IPS-NIHi11 (cell line): ENCODE measurements around the gene NFKB1.
A peak's percentile ranks its signal among the peaks of the same experiment; 100 is the strongest.

ENCODE experiments used
- DNase-seq: peaks from one replicate; pipeline ENCODE4 v3.0.0; 2012; ENCODE audit warnings: mixed read lengths, low spot score

The NFKB1 gene

DNA sequence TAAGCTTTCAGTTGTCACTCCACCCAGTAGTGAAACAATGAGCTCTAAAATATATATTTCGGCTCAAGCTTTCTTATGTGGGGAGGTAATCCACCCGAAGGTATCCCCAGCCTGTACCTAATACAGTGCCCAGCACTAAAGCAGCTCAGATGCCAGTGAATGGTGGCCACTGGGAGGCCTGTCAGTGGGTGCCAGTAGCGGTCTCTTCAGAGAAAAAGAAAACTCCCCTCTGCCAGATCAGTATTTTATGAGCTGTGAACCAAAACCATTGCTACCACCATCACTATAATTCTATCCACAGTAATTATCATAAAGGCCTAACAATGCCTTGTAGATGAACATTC is 835 bp upstream of the NFKB1 start:
- DNase-seq: no peak

DNA sequence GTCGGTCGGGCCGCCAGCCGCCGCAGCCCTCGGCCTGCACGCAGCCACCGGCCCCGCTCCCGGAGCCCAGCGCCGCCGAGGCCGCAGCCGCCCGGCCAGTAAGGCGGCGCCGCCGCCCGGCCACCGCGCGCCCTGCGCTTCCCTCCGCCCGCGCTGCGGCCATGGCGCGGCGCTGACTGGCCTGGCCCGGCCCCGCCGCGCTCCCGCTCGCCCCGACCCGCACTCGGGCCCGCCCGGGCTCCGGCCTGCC is 213 bp downstream of the NFKB1 start:
- DNase-seq: peak; percentile 69

DNA sequence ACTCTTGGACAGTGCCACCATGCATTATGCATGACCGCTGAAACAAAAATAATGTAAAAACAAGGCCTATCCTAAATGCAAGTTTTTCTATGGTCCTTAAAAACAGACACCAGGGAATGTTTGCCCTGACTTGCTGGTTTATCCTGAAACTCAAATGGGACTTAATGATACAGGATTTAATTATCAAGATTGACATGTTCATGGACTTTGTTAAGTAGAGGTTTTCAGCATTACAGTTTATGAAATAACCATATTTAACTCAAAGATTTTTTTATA is 1.3 kb downstream of the NFKB1 start:
- DNase-seq: no peak

DNA sequence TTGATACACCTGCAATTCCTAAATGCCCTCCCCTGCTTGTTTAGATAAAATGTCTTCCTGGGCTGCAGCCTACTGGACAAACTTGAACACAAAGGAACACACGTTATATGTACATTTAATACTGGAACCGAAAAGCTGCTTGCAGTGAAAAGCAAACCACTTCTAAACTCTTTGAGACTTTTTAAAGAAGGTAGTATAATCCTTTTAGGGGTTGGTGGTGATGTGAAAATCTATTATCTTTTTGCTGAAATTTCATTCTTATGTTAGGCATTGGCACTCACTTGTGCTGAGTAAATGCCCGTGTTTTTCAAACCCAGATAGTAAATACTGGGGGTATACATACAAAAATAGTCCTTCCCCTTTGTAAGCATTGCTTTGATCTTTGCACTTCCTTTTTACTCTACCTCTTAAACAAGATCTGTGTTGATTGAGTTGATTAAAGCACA is 2.2 kb downstream of the NFKB1 start:
- no peak for DNase-seq

DNA sequence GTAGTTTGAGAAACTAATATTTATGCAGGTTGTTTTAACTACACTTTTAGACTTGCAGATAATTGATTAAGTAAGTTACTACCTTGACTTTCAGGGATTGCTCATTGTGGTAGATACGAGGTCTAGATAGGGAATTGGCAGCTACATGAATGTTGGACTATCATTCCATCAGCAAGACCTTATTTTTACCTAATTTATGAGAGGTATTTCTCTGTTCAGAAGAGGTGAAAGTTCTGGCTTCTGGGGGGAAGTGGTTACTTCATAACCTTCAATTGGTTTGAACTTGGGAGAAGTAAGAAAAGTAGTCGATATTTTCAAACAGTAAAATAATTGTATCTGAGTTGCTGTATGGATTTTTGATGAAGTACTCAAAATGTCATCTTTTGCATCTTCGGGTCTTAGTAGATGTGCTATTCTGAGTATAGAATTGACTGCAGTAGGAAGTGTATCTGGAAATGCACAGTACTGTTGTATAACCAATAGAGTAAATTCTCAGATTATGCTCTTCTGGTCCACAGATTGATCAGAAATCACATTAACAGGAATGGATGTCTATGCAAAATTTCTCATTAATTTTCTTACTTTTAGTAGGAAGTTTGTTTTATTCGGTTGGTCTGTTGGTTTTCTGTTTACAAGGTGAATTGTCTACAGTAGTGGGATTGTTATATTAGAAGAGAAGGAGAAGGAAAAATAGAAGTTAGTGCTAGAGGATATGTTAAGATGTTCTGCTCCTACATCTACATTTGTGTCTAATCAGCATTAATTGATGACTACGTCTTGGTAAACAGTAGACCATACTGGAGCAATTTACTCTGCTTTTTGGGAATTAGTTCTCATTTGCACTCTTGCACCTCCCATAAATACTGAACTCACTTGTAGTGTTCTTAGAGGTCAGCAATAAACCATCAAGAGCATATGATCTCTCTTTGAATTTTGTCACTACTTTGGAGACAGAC is 3.0 kb downstream of the NFKB1 start:
- no peak for DNase-seq

DNA sequence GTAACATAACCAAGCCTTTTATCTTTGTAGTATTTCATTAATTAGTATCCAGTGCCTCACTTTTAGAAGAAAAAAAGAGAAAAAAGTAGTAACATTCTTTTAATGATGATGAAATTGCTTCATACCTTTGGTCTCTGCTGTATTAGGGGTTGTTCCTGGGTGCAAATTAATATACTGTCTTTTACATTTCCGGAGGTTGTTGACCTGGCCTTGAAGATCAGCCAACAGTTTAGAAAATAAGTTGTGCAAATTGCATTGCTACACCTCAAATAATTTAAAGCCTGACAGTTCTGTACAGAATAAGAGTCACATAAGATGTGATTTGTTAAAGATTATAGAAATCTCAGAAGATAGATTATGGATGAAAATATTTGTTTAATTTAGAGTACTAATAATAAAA is 3.8 kb downstream of the NFKB1 start:
- DNase-seq: no peak

DNA sequence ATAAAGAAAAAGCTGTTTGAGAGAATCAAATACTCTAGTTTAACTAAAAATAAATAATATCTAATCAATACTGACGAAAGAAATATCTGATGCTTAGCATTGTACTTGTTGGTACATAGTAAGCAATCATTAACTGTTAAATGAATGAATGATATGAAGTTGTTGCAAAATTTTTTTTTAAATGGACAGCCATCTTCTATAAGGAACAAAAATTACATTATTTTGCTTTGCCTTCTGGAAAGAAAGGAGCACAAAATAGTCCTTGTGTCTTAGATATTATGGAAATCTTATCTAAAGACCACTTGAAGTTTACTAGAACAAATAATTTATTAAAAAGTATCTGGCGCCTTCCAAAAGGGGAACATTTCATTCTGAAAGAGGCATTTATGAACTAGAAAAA is 4.5 kb downstream of the NFKB1 start:
- no peak for DNase-seq

DNA sequence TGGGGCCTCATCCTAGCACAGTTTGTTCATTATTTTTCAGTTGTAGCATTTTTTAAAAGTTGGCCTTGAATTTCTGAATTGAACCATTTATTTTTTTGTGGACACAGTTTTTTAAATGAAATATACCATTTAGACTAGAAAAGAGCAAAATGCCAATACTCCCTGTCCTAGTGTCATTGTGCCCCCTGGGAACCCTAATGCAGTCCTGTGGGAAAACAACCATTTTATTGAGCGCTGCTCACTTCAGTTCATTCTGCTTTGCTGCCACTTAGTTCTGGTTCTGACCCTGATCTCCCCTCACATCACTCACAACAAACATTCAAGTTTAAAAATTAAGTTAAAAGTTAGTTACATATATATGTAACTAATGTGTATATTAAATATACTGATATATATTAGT is 5.4 kb downstream of the NFKB1 start:
- no peak for DNase-seq

DNA sequence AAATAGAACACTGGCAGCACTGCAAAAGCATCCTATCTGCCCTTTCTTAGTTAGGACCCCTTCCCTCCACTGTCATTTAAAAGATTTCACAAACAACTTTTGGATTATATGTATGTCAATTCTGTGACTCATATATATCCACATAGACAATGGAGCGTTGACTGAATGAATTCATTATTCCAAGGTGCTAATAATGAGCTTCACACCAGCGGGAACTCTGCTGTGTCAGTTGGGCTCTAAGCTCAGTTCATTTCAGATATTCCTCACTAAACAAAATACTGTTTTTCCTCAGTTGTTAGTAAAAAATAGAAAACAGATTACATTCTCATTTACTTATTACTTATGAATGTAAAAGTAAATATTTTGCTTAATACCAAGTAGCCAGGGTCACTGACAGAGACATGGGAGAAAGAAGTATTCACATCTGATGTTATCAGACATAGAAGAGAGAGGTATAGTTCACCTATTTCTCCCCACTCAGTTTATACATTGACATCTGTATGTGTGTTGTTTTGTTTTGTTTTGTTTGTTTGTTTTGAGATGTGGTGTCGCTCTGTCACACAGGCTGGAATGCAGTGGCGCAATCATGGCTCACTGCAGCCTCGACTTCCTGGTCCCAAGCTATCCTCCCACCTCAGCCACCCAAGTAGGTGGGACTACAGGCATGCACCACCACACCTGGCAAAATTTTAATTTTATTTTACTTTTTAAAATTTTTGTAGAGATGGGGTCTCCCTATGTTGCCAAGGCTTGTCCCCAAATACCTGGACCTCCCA is 10.9 kb downstream of the NFKB1 start:
- no peak for DNase-seq

DNA sequence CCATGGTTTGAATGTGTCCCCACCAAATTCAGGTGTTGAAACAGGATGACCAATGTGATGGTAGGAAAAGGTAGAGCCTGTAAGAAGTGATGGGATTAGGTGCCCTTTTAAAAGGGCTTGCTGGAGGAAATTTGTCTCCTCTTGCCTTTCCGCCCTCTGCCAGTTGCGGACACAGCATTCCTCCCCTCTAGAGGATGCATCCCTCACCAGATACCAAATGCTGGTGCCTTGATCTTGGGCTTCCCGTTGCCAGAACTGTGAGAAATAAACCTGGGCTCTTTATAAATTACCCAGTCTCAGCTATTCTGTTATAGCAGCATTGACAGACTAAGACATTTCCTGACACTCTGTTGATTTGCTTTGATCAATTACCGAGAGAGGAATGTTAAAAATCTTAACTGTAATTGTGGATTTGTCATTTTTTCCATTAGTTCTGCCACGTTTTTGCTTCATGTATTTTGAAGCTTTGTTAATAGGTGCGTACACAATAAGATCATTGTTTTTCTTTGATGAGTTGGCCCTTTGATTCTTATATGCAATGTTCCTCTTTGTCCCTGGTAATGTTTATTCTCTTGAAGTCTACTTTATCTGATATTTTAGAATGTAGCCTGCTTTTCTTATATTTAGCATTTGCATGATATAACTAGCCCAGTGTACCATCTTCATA is 13.3 kb downstream of the NFKB1 start:
- no peak for DNase-seq

DNA sequence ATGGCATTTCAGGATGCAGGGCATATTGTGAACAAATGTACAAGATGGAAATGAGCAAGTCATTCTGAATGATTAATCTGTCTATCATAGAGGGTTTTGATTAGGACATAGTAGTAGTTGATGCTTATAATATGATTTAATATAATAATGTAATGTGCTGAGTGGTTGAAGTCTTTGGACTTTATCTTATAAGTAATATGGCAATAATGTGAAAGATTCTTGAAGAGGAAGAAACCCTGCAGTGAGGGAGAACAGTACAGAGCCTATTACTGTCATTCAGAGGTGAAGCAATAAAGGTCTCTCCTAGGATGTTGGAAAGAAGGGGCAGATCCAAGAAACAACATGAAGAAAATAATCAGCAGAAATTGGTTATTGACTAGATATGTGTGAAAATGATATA is 16.6 kb downstream of the NFKB1 start:
- no peak for DNase-seq

DNA sequence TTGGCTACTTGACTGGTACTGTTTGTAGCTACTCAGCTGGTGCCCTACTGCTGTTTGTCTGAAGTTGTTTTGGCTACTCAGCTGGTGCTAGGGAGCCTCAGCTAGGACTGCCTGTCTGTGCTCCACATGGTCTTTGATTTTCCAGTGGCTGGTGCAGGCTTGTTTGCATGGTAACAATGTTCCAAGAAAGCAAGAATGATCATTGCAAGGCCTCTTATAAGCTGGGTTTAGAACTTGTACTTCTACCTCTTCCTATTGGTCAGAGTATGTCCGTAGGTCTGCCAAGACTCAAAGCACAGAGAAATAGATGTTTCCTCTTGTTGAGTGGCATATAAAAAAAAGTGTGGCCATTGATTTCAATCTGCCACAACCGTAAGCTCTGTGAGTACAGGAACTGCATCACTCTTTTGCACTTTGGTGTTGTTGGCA is 17.6 kb downstream of the NFKB1 start:
- DNase-seq: no peak

DNA sequence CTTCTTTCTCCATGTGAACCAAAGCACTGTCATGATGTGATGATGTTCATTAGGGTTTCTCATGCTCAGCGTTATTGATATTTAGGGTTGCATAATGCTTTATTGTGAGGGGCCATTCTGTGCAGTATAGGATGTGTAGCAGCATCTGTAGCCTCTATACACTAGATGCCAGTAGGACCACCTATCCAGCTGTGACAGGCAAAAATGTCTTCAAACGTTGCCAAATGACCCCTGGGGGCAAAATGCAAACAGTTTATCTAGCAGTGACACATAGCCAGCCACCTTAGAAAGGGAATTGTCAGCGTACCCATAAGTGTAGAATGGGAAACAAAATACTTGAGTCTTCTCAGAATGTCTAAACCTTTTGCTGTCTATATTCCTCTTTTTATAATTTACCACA is 18.8 kb downstream of the NFKB1 start:
- no peak for DNase-seq

DNA sequence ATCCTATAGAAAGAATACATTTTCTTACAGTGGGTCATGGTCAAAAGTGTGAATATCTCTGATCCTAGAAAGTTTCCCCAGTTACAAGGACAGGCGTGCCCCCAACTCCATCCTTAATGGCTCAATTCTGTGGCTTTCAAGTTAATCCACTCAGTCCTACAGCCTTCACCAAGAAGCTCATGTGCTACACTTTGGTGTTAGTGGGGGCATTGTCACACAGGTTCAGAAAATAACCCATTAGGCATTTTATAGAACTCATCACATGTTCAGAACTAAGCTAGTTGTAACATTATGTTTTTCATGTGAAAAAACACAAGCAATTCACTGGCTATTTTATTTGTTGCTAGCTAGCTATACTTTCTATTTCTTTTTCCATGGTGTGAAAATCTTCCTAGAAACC is 20.4 kb downstream of the NFKB1 start:
- no peak for DNase-seq

DNA sequence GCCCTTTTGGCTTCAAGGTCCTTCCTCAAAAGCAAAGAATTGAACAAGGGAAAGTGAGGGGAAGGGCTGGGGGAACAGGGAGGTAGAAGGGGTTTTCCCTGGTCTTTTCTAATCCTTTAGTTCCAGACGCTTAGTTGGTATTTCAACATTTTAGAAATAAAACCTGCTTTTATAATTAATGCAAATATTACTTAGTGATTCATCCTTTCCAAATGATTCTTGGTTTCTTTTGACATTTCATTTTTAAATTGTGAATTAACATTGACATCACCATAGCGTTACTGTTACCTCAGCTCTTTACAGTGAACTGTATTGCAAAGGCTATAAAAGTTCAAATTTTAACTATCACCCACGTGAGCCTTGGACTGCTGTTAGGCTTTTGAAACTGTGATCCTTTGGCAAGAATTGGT is 20.9 kb downstream of the NFKB1 start:
- DNase-seq: no peak

DNA sequence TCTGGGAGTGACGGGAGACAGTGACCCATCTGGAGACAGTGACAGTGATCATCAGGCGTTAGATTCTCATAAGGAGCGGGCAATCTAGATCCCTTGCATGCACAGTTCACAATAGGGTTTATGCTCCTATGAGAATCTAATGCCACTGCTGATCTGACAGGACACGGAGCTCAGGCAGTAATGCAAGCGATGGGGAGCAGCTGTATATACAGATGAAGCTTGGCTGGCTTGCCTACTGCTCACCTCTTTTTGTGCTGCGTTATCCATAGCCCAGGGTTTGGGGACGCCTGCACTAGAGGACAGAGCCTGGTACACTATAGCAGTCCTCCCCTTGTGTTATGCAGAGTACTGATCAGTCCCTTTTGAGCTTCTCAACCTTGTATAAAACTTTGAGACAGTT is 23.5 kb downstream of the NFKB1 start:
- DNase-seq: no peak

DNA sequence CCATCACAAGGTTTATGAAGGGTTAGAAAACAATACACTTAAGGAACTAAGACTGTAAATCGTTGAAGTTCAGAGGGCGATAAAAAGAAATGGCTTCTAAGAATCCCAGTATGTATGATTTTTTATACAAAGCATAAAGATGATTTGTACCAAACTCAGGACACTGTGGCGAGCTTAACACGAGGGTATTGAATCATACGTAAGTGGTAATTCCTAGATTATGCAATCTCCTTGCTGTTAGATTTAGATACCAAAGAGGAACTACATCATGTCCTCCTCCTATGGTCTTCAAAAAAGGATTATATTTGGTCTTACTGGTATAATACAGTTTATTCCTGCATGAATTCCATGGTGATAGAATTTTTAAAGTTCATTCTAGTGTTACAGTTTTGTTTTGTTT is 23.9 kb downstream of the NFKB1 start:
- no peak for DNase-seq

DNA sequence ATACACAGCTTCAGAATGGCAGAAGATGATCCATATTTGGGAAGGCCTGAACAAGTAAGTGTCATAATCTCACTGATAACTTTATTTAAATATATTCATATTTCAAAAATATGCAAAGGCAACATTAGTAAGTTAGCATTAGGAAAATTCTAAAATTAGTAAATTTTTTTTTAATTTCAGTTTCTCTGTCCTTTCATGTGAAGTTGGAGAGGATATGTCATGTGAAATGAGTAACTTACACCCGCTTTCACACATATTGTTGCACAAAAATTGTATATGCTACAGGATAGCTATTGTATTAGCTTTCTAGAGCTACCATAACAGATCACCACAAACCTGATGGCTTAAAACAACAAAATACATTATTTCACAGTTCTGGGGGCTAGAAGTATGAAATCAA is 24.3 kb downstream of the NFKB1 start:
- no peak for DNase-seq

DNA sequence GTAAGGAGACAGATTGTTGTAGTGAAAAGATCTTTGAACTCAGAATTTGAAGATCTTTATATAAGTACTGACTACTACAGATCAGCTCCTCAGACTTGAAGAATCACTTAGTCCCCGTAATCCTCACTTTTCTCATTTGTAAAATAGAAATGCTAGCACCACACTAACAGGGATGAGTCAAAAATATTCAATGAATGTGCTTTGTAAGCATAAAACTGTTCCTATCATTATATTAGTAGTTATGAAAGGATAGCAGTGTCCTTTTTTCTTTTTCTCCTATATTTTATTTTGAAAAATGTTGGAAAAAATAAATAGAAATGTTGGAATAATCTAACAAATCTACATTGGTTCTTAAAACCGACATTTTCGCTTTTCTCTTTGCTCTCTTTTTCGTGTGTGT is 25.4 kb downstream of the NFKB1 start:
- no peak for DNase-seq

DNA sequence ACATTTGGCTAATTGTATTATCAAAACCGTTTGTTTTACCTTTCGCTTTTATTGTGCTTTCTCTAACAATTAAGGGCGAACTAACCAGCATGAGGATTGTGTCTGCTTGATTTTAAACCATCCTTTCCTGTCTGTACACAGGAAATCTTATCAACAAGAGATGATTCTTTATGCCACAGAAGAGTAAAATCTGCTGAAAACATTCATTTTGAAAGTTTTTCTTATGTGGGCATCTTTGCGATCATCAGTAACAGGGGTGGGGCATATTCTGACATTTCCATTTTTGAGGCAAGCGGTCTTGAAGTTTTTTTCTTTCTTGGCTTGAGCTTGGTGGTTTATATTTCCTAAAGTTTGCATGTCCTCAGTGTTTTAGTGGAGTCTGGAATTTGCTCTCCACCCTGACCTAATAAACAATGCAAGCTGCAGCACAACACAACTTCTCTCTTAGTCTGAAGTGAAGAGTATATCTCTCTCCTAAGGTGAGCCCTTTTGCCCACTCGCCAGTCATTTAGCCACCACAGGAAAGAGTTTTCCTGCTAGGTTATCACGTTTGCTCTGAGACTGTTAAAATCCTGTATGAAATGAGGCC is 26.6 kb downstream of the NFKB1 start:
- no peak for DNase-seq

DNA sequence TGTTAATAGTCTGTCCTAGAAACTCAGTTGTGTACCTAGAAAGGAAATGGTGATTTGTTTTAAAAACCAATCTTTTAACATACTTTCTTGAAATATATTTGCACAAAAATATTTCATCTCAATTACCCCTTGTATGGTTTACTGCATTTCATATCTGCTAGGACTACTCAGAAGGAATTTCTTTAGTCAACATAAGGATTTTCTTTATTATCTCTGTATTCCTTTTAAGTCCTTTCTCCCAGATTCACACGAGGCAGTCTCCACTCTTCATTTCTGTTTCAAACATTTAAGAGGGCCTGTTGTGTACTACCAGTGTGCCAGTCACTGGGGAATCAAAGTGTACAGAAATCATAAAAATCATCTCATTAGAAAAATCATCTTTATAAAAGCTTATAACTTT is 28.8 kb downstream of the NFKB1 start:
- no peak for DNase-seq

DNA sequence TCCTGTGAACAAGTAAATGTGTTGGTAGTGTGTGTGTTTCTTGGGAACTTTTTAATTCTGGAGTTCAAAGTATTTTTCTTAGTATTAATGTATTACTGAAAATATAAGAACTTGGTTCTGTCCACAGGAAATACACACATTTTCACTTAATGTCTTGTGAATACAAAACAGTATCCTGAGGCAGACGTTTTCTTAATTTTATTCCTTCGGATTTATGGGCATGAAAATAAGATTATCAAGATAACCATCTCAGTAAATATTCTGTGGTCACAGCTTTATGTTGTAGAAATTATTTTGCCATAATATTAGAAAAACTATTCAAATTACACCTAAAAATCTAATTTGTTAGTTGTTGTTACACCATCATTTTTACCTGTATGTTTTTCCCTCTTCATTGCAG is 29.8 kb downstream of the NFKB1 start:
- no peak for DNase-seq

DNA sequence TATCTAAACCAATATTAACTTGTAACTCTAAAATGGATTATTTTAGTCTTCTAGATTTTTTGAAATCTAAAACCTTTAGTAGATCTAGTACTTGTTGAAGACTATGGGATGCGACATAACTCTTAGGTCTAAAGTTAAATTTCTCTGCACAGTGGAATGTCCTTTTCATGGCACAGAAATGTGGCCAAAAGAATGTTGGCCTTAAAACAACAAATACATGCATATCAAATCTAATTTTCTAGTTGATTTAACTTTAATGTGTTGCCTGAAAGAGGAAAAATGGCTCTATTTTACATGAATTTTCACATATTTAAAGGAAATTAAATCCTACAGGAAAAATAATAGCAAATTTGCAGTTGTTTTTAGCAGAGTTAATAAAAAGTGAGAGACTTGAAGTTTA is 30.3 kb downstream of the NFKB1 start:
- no peak for DNase-seq
